Activated CD4-positive, CD25-positive, alpha-beta regulatory T cell treated with anti-CD3 and anti-CD28 coated beads, Interleukin-2, amount 50 U/mL, for 16 hours (primary cell): ENCODE measurements around the gene UAP1L1.
A peak's percentile ranks its signal among the peaks of the same experiment; 100 is the strongest.

Source experiments
- DNase-seq: peaks from one replicate; pipeline ENCODE4 v3.0.0-alpha.2; 2020; ENCODE audit warnings: low read depth, low spot score

The UAP1L1 gene

GRCh38 chr9:137075275-137075775 lies 2.0 kb upstream of the UAP1L1 start:
- no peak for DNase-seq

GRCh38 chr9:137076636-137077009 lies 694 bp upstream of the UAP1L1 start:
- DNase-seq, result no peak

DNA sequence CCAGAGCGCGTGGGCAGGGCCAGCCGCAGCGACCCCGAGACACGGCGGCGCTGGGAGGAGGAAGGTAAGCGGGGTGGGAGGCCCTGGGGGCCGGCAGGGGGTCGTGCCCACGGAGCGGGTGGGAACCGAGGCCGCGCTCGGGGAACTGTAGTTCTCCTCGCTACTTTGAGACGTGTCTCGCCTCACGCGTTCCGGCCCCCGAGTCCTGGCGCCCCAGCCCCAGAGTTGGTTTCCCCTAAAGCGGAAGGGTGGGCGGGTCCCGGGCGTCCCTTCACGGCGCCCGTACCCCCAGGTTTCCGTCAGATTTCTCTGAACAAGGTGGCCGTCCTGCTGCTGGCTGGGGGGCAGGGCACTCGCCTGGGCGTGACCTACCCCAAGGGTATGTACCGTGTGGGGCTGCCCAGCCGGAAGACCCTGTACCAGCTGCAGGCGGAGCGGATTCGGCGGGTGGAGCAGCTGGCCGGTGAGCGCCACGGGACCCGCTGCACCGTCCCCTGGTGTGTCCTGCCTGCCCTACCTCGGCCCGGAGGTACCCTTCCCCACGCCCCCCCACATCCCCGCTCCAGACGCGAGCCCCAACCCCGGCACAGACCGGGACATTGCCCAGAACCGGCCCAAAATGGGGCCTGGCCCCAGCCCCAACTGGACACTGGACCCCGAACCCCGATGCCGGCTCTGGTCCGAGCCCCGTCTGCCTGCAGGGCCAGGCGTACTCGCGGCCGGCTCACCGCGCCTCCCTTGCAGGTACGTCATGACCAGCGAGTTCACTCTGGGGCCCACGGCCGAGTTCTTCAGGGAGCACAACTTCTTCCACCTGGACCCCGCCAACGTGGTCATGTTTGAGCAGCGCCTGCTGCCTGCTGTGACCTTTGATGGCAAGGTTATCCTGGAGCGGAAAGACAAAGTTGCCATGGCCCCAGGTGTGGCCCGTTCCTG lies 709 bp downstream of the UAP1L1 start:
- DNase-seq, result no peak

GRCh38 chr9:137078701-137079400 lies 1.5 kb downstream of the UAP1L1 start:
- DNase-seq, result no peak

GRCh38 chr9:137079401-137079787 lies 2.1 kb downstream of the UAP1L1 start:
- no peak for DNase-seq

- DNase-seq, result no peak
These were observed 3.2 kb downstream of the UAP1L1 start for GRCh38 chr9:137080260-137081122.

- DNase-seq, result no peak
These were observed 5.1 kb downstream of the UAP1L1 start for GRCh38 chr9:137082222-137082924.

DNA sequence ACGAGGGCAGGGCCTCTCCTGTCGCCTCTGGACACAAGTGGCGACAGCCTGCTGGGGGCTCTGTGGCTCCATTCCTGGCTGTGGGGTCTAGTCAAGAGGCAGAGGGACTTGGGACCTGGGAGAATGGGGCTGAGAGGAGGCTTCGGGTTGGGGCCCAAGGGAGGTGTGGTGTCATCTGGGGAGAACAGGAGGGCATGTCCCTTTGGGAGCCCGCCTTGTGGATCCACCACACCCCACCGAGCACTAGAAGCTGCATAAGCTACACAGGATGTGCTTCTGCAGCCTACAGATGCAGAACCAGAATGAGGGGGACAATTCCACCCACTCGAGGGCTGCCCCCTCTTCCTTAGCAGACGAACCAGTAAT lies 5.6 kb downstream of the UAP1L1 start:
- DNase-seq, result no peak

GRCh38 chr9:137083394-137084004 lies 6.2 kb downstream of the UAP1L1 start:
- DNase-seq, result no peak

GRCh38 chr9:137084526-137084925 lies 7.2 kb downstream of the UAP1L1 start:
- no peak for DNase-seq

GRCh38 chr9:137085920-137086530 lies 8.7 kb downstream of the UAP1L1 start:
- DNase-seq, result no peak

DNA sequence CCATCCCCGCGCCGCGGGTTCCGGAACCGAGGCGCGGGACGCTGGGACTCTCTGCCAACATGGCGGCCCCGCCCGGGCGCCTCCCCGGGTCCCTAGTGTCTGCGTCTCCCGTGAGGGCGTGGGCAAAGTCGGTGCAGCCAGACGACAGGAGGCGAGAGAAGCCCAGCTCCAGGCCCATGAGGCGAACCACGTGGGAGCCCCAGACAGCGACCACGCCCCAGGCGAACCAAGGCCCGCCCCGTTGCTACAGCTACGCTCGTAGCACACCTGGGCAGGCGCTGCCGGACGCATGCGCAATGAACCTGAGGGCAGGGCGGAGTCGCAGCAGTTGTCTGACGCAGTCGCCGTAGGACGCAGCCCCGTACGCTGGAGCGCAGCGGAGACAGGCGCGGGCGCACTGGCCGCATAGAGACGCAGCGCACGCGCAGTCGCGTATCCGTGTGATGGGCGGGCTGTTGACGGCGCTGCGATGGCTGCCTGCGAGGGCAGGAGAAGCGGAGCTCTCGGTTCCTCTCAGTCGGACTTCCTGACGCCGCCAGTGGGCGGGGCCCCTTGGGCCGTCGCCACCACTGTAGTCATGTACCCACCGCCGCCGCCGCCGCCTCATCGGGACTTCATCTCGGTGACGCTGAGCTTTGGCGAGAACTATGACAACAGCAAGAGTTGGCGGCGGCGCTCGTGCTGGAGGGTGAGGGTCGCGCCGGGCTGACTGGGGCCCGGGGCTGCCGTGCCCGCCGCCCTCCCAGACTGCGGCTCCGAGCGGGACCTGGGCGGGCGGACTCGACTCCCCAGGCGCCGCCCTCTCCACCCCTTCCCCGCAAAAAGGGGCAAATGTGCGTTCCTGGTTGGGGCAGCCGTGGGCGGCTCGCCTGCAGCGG lies 9.5 kb downstream of the UAP1L1 start, which contains the start of gene MAN1B1:
TSS of gene MAN1B1 (plus strand) at position 455 of the 878 bp plus-strand sequence. CDS start at position 470, 15 bp downstream.
- DNase-seq, result peak; percentile 96

- no peak for DNase-seq
These were observed 10.2 kb downstream of the UAP1L1 start for GRCh38 chr9:137087409-137087925.

DNA sequence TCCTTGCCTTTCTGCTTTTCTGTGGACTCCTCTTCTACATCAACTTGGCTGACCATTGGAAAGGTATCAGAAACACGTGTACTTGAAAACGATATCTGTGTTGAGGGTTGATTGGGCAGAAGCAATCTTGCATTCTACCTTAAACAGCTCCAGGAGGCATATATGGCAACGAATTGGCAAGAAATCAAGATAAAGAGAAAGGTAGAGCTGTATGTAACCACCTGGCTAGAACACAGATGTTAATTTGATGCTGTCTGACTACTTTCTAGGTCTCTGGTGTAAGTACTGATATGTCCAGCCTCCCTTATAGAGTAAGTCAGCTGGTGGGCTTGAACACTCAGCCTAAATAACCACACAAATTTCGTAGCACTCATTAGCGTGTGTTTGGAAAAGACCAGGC lies 10.8 kb downstream of the UAP1L1 start:
- no peak for DNase-seq

GRCh38 chr9:137089232-137089947 lies 12.1 kb downstream of the UAP1L1 start:
- DNase-seq, result no peak

GRCh38 chr9:137095664-137096517 lies 18.6 kb downstream of the UAP1L1 start:
- peak; percentile 78 for DNase-seq
